ENCODE results near the gene CRCP. TPM values are rescaled to one million over a fixed set of nuclear protein-coding genes. Genes with fewer than 3 reads are reported as not detected.

The CRCP gene
- total RNA-seq, 1 donor from 2014 or later, result 19.2 TPM

GRCh38 chr7:66076462-66077329 lies 38.0 kb upstream of the CRCP start:
- Mint-ChIP-seq H3K27ac (ENCODE audit: unreplicated experiment) (peak overlapping the region; percentile 59), H3K36me3 (ENCODE audit: low read depth, unreplicated experiment) (no peaks in the 10 kb centered on the region), H3K4me1 (ENCODE audit: unreplicated experiment) (peaks cover 9% of the 10 kb centered on the region), H3K9me3 (ENCODE audit: unreplicated experiment) (no peaks in the 10 kb centered on the region), H3K27me3 (ENCODE audit: unreplicated experiment) (peaks cover 2% of the 10 kb centered on the region), H3K4me3 (ENCODE audit: unreplicated experiment) (peak overlapping the region; percentile 93)
- TF ChIP-seq, protein P1, sequence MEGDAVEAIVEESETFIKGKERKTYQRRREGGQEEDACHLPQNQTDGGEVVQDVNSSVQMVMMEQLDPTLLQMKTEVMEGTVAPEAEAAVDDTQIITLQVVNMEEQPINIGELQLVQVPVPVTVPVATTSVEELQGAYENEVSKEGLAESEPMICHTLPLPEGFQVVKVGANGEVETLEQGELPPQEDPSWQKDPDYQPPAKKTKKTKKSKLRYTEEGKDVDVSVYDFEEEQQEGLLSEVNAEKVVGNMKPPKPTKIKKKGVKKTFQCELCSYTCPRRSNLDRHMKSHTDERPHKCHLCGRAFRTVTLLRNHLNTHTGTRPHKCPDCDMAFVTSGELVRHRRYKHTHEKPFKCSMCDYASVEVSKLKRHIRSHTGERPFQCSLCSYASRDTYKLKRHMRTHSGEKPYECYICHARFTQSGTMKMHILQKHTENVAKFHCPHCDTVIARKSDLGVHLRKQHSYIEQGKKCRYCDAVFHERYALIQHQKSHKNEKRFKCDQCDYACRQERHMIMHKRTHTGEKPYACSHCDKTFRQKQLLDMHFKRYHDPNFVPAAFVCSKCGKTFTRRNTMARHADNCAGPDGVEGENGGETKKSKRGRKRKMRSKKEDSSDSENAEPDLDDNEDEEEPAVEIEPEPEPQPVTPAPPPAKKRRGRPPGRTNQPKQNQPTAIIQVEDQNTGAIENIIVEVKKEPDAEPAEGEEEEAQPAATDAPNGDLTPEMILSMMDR (IDR thresholded peaks at IDR 0.05; ENCODE audit: unreplicated experiment), result no peak
- DNase-seq (ENCODE audit: low spot score), result no peak

DNA sequence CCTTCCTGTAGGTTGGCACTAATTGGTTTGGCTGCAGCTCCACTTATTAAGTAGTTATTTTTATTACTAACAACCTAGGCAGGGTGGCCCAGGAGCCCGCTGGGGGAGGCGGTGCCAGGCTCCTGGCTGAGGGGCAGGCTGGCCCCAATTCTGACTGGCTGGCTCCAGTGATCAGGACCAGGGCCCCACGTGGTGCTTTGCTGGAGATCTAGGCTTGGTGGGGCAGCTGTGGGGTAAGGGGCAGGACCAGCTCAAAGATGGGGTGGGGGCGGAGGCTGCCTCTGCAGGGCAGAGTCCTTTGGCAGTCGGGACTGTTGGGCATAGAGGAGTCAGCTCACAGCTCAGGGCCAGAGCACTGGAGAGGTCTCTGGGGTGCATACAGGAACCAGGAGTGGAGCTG lies 36.6 kb upstream of the CRCP start:
- TF ChIP-seq, protein P1 (IDR thresholded peaks at IDR 0.05; ENCODE audit: unreplicated experiment), result no peak
- Mint-ChIP-seq H3K27me3 (ENCODE audit: unreplicated experiment) (peaks cover 2% of the 10 kb centered on the region), H3K9me3 (ENCODE audit: unreplicated experiment) (no peaks in the 10 kb centered on the region), H3K4me1 (ENCODE audit: unreplicated experiment) (peaks cover 9% of the 10 kb centered on the region), H3K4me3 (ENCODE audit: unreplicated experiment) (no peak overlapping the region), H3K27ac (ENCODE audit: unreplicated experiment) (no peak overlapping the region), H3K36me3 (ENCODE audit: low read depth, unreplicated experiment) (no peaks in the 10 kb centered on the region)
- DNase-seq (ENCODE audit: low spot score), result no peak

- H3K4me1 Mint-ChIP-seq (ENCODE audit: unreplicated experiment), result no peaks in the 10 kb centered on the region
- no peaks in the 10 kb centered on the region for H3K27me3 Mint-ChIP-seq (ENCODE audit: unreplicated experiment)
- H3K27ac Mint-ChIP-seq (ENCODE audit: unreplicated experiment), result no peak overlapping the region
- H3K4me3 Mint-ChIP-seq (ENCODE audit: unreplicated experiment), result no peak overlapping the region
- no peaks in the 10 kb centered on the region for H3K9me3 Mint-ChIP-seq (ENCODE audit: unreplicated experiment)
- no peak for DNase-seq (ENCODE audit: low spot score)
- TF ChIP-seq, protein P1 (IDR thresholded peaks at IDR 0.05; ENCODE audit: unreplicated experiment), result no peak
- H3K36me3 Mint-ChIP-seq (ENCODE audit: low read depth, unreplicated experiment), result peaks cover 6% of the 10 kb centered on the region
Observed at GRCh38 chr7:66082083-66082482, 32.6 kb upstream of the CRCP start.

- Mint-ChIP-seq H3K36me3 (ENCODE audit: low read depth, unreplicated experiment) (peaks cover 6% of the 10 kb centered on the region), H3K4me1 (ENCODE audit: unreplicated experiment) (no peaks in the 10 kb centered on the region), H3K27me3 (ENCODE audit: unreplicated experiment) (no peaks in the 10 kb centered on the region), H3K4me3 (ENCODE audit: unreplicated experiment) (no peak overlapping the region), H3K27ac (ENCODE audit: unreplicated experiment) (no peak overlapping the region), H3K9me3 (ENCODE audit: unreplicated experiment) (no peaks in the 10 kb centered on the region)
- DNase-seq (ENCODE audit: low spot score), result no peak
- TF ChIP-seq, protein P1 (IDR thresholded peaks at IDR 0.05; ENCODE audit: unreplicated experiment), result no peak
Observed at GRCh38 chr7:66082886-66083415, 31.7 kb upstream of the CRCP start.

- H3K9me3 Mint-ChIP-seq (ENCODE audit: unreplicated experiment), result no peaks in the 10 kb centered on the region
- TF ChIP-seq, protein P1 (IDR thresholded peaks at IDR 0.05; ENCODE audit: unreplicated experiment), result no peak
- DNase-seq (ENCODE audit: low spot score), result no peak
Observed at GRCh38 chr7:66083677-66084076, 31.0 kb upstream of the CRCP start.

More at GRCh38 chr7:66083677-66084076, 31.0 kb upstream of the CRCP start:
- H3K4me1 Mint-ChIP-seq (ENCODE audit: unreplicated experiment), result no peaks in the 10 kb centered on the region
- H3K4me3 Mint-ChIP-seq (ENCODE audit: unreplicated experiment), result no peak overlapping the region
- no peaks in the 10 kb centered on the region for H3K27me3 Mint-ChIP-seq (ENCODE audit: unreplicated experiment)
- no peak overlapping the region for H3K27ac Mint-ChIP-seq (ENCODE audit: unreplicated experiment)
- H3K36me3 Mint-ChIP-seq (ENCODE audit: low read depth, unreplicated experiment), result peaks cover 6% of the 10 kb centered on the region
